HCT116 (cell line): ENCODE results near the gene ZBTB34. TPM values are rescaled to one million over a fixed set of nuclear protein-coding genes. Genes with fewer than 3 reads are reported as not detected.

Experiments
- ATAC-seq: fragments of 200-7000 bp; cut with Tn5 transposase; 2 replicates; pipeline ENCODE4 v1.9.1; 2020; ENCODE audit warnings: mild to moderate bottlenecking, moderate library complexity
- BruUV-seq: library from RNA; stranded (reverse); fragments of 400-500 nt; replicated peaks from 2 replicates; lab custom pipeline; 2021; lab: Mats Ljungman, UMichigan
- CTCF ChIA-PET: fragments of 300-600 bp; sonication (Branson Sonifier 250); formaldehyde crosslinking; loops from one replicate; lab custom pipeline; 2021; ENCODE audit warnings: antibody characterized with exemption; lab: Charles Lee
- POLR2A ChIA-PET: fragments of 300-600, 350-600 bp; sonication (Branson Sonifier 250); formaldehyde crosslinking; loops from one replicate; lab custom pipeline; 2021; ENCODE audit warnings: antibody characterized with exemption; lab: Charles Lee
- RAD21 ChIA-PET, 2 experiments: fragments of 300-600 bp; sonication (Branson Sonifier 250); formaldehyde crosslinking; loops; one replicate each; lab custom pipeline; 2023; ENCODE audit warnings: low total read pairs in 2 of 2; ENCODE audit not compliant: uncharacterized antibody in 2 of 2, unreplicated experiment in 2 of 2, low non-redundant PET in 1 of 2; lab: Charles Lee
- DNase-seq: peaks from one replicate; pipeline ENCODE4 v3.0.0-alpha.2; 2010; ENCODE audit warnings: low read depth, low spot score
- H2AFZ ChIP-seq: fragments of 200-600 bp; shearing (Covaris generic), sonication (generic); 2 replicates; pipeline ENCODE4 v1.6.1; 2017; ENCODE audit warnings: low read depth, mixed run types, mixed read lengths, antibody characterized with exemption, low read length; ENCODE audit not compliant: poor library complexity, severe bottlenecking
- H3K27ac ChIP-seq: 2 replicates; pipeline ENCODE4 v1.5.1; 2012; ENCODE audit warnings: low read depth, low read length
- H3K27me3 ChIP-seq: fragments of 200-600 bp; sonication (generic); 2 replicates; pipeline ENCODE4 v1.6.1; 2016; ENCODE audit warnings: mixed run types, low read length, mixed read lengths; ENCODE audit not compliant: insufficient read depth
- H3K36me3 ChIP-seq, 2 experiments: fragments of 200-500 bp in 1 of 2; fragments of 200-600 bp in 1 of 2; sonication (Bioruptor generic) in 1 of 2; sonication (generic) in 1 of 2; 2 replicates each; pipeline versions ENCODE4 v1.5.1 to v1.6.1; 2014 to 2016; ENCODE audit warnings: low read length in 2 of 2, inconsistent platforms in 1 of 2, mixed read lengths in 1 of 2, mixed run types in 1 of 2; ENCODE audit not compliant: insufficient read depth in 2 of 2, control insufficient read depth in 1 of 2
- H3K4me1 ChIP-seq, 2 experiments: fragments of 200-600 bp in 1 of 2; sonication (generic) in 1 of 2; 2 replicates each; pipeline versions ENCODE4 v1.5.1 to v1.6.1; 2012 to 2017; ENCODE audit warnings: low read length in 2 of 2, inconsistent platforms in 1 of 2, mild to moderate bottlenecking in 1 of 2, mixed read lengths in 1 of 2, mixed run types in 1 of 2, moderate library complexity in 1 of 2; ENCODE audit not compliant: insufficient read depth in 2 of 2, control insufficient read depth in 1 of 2
- H3K4me2 ChIP-seq: fragments of 200-600 bp; sonication (generic); 2 replicates; pipeline ENCODE4 v1.6.1; 2017; ENCODE audit warnings: mixed run types, low read length, mixed read lengths
- H3K4me3 ChIP-seq, 2 experiments: fragments of 200-600 bp in 1 of 2; sonication (generic) in 1 of 2; replicated peaks in 1 of 2; 2 replicates each; pipeline ENCODE4 v1.5.1; 2011 to 2016; ENCODE audit warnings: low read length in 2 of 2, control low read depth in 1 of 2, low read depth in 1 of 2, mild to moderate bottlenecking in 1 of 2, mixed read lengths in 1 of 2, mixed run types in 1 of 2
- H3K79me2 ChIP-seq: fragments of 200-600 bp; sonication (generic); 2 replicates; pipeline ENCODE4 v1.6.1; 2017; ENCODE audit warnings: mild to moderate bottlenecking, mixed run types, low read length, moderate library complexity, mixed read lengths; ENCODE audit not compliant: insufficient read depth
- H3K9ac ChIP-seq: fragments of 200-600 bp; sonication (generic); 2 replicates; pipeline ENCODE4 v1.6.1; 2016; ENCODE audit warnings: low read length, mixed read lengths
- H3K9me2 ChIP-seq: fragments of 200-600 bp; sonication (generic), shearing (Covaris generic); 2 replicates; pipeline ENCODE4 v1.6.1; 2017; ENCODE audit warnings: mixed run types, mild to moderate bottlenecking, moderate library complexity; ENCODE audit not compliant: insufficient read depth
- H3K9me3 ChIP-seq, 2 experiments: fragments of 200-500 bp in 1 of 2; fragments of 200-600 bp in 1 of 2; sonication (Bioruptor generic) in 1 of 2; sonication (generic) in 1 of 2; 2 replicates each; pipeline ENCODE4 v1.6.1; 2014 to 2017; ENCODE audit warnings: low read length in 2 of 2, mixed read lengths in 2 of 2, inconsistent platforms in 1 of 2, low read depth in 1 of 2, mild to moderate bottlenecking in 1 of 2, mixed run types in 1 of 2, moderate library complexity in 1 of 2; ENCODE audit not compliant: control insufficient read depth in 1 of 2, insufficient read depth in 1 of 2
- H4K20me1 ChIP-seq: fragments of 200-600 bp; sonication (generic), shearing (Covaris generic); 2 replicates; pipeline ENCODE4 v1.6.1; 2017; ENCODE audit warnings: mixed run types, mild to moderate bottlenecking, moderate library complexity; ENCODE audit not compliant: insufficient read depth
- CBX3 ChIP-seq: IDR thresholded peaks from 2 replicates; pipeline ENCODE4 v1.6.1; 2012; ENCODE audit warnings: low read depth
- CEBPB ChIP-seq: IDR thresholded peaks from 2 replicates; pipeline ENCODE4 v1.6.1; 2012; ENCODE audit warnings: low read depth
- EGR1 ChIP-seq: IDR thresholded peaks from 2 replicates; pipeline ENCODE4 v1.6.1; 2012; ENCODE audit warnings: low read depth
- ELF1 ChIP-seq: IDR thresholded peaks from 2 replicates; pipeline ENCODE4 v1.6.1; 2012; ENCODE audit warnings: low read depth, borderline replicate concordance
- EZH2phosphoT487 ChIP-seq: fragments of 200-600 bp; IDR thresholded peaks from 2 replicates; pipeline ENCODE4 v1.6.1; 2018; ENCODE audit warnings: antibody characterized with exemption, borderline replicate concordance
- FOSL1 ChIP-seq: IDR thresholded peaks from 2 replicates; pipeline ENCODE4 v1.6.1; 2012; ENCODE audit warnings: low read depth
- JUND ChIP-seq: IDR thresholded peaks from 2 replicates; pipeline ENCODE4 v1.6.1; 2012
- POLR2A ChIP-seq: IDR thresholded peaks from 2 replicates; pipeline ENCODE4 v1.7.0; 2011; ENCODE audit warnings: borderline replicate concordance; ENCODE audit not compliant: insufficient read depth, insufficient read length; ENCODE audit errors: extremely low read depth
- POLR2AphosphoS5 ChIP-seq: IDR thresholded peaks from 2 replicates; pipeline ENCODE4 v1.6.1; 2011; ENCODE audit warnings: mild to moderate bottlenecking, low read depth, low read length, moderate library complexity
- SIN3A ChIP-seq: IDR thresholded peaks from 2 replicates; pipeline ENCODE4 v1.6.1; 2012; ENCODE audit warnings: low read depth
- SRF ChIP-seq: IDR thresholded peaks from 2 replicates; pipeline ENCODE4 v1.6.1; 2012; ENCODE audit warnings: low read depth
- TCF7L2 ChIP-seq: IDR thresholded peaks from 2 replicates; pipeline ENCODE4 v1.7.0; 2011; ENCODE audit warnings: borderline replicate concordance, inconsistent platforms; ENCODE audit not compliant: insufficient read depth, insufficient read length; ENCODE audit errors: extremely low read depth
- ZFX ChIP-seq: fragments of 450-650 bp; IDR thresholded peaks from 2 replicates; pipeline ENCODE4 v1.6.1; 2017
- ZNF274 ChIP-seq: fragments of 200-500 bp; sonication (Bioruptor generic); IDR thresholded peaks from 2 replicates; pipeline ENCODE4 v1.6.1; 2014; ENCODE audit warnings: mild to moderate bottlenecking, low read depth, low read length, inconsistent platforms
- intact Hi-C: fragments of 100-400 bp; cut with micrococcal nuclease; formaldehyde crosslinking; loops from 2 replicates; pipeline ENCODE4 v1.10.0; 2022
- total RNA-seq: library from RNA; stranded (reverse); gene quantifications from one replicate; pipeline ENCODE4 v1.2.1, GENCODE V29; 2021; ENCODE audit not compliant: unreplicated experiment
- TF ChIP-seq, protein P1 (sequence below): IDR thresholded peaks from 2 replicates; pipeline ENCODE4 v1.6.1; 2012; ENCODE audit warnings: low read depth
- TF ChIP-seq, protein P2 (sequence below), 3 experiments: fragments of 200-600 bp in 1 of 3; sonication (generic) in 1 of 3; IDR thresholded peaks in 2 of 3; conservative IDR thresholded peaks in 1 of 3; 2 replicates each; pipeline ENCODE4 v1.5.1; 2012 to 2017; ENCODE audit warnings: low read depth in 2 of 3, low read length in 2 of 3, antibody characterized with exemption in 1 of 3, borderline replicate concordance in 1 of 3, control low read depth in 1 of 3, mild to moderate bottlenecking in 1 of 3, mixed read lengths in 1 of 3, mixed run types in 1 of 3, moderate library complexity in 1 of 3; ENCODE audit not compliant: insufficient read depth in 1 of 3
- TF ChIP-seq, protein P3 (sequence below): IDR thresholded peaks from 2 replicates; pipeline ENCODE4 v1.6.1; 2012

ZBTB34 gene
- total RNA-seq, 1 experiment from 2014 or later = 5.6 TPM

DNA sequence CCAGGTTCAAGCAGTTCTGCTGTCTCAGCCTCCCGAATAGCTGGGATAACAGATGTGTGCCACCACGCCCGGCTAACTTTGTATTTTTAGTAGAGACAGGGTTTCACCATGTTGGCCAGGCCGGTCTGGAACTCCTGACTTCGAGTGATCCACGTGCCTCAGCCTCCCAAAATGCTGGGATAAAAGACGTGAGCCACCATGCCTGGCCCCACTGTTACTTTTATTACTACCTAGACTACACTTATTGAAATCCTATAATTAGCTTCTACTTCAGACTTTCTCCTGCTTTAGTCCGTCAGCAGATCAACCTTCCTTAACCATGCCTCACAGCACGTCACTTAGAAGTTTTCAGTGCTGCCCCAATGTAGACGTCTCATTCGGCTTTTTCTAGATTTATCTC is 47.4 kb upstream of the ZBTB34 start:
- no peak overlapping the region for H3K4me3 ChIP-seq
- H3K4me1 ChIP-seq = no peaks in the 10 kb centered on the region
- POLR2A ChIA-PET = no interaction called here
- DNase-seq = no peak
- H3K9me3 ChIP-seq = no peaks in the 10 kb centered on the region
- no peak overlapping the region for H2AFZ ChIP-seq
- no peak overlapping the region for H3K27ac ChIP-seq
- H3K79me2 ChIP-seq = peaks cover 67% of the 10 kb centered on the region
- TF ChIP-seq POLR2AphosphoS5 (no peak), TCF7L2 (no peak), FOSL1 (no peak), EZH2phosphoT487 (no peak), POLR2A (no peak), ZNF274 (no peak), EGR1 (no peak), ELF1 (no peak), ZFX (no peak), SIN3A (no peak), SRF (no peak), CBX3 (no peak), JUND (no peak), CEBPB (no peak)
- TF ChIP-seq, protein P1, sequence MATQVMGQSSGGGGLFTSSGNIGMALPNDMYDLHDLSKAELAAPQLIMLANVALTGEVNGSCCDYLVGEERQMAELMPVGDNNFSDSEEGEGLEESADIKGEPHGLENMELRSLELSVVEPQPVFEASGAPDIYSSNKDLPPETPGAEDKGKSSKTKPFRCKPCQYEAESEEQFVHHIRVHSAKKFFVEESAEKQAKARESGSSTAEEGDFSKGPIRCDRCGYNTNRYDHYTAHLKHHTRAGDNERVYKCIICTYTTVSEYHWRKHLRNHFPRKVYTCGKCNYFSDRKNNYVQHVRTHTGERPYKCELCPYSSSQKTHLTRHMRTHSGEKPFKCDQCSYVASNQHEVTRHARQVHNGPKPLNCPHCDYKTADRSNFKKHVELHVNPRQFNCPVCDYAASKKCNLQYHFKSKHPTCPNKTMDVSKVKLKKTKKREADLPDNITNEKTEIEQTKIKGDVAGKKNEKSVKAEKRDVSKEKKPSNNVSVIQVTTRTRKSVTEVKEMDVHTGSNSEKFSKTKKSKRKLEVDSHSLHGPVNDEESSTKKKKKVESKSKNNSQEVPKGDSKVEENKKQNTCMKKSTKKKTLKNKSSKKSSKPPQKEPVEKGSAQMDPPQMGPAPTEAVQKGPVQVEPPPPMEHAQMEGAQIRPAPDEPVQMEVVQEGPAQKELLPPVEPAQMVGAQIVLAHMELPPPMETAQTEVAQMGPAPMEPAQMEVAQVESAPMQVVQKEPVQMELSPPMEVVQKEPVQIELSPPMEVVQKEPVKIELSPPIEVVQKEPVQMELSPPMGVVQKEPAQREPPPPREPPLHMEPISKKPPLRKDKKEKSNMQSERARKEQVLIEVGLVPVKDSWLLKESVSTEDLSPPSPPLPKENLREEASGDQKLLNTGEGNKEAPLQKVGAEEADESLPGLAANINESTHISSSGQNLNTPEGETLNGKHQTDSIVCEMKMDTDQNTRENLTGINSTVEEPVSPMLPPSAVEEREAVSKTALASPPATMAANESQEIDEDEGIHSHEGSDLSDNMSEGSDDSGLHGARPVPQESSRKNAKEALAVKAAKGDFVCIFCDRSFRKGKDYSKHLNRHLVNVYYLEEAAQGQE = no peak
- TF ChIP-seq, protein P2, sequence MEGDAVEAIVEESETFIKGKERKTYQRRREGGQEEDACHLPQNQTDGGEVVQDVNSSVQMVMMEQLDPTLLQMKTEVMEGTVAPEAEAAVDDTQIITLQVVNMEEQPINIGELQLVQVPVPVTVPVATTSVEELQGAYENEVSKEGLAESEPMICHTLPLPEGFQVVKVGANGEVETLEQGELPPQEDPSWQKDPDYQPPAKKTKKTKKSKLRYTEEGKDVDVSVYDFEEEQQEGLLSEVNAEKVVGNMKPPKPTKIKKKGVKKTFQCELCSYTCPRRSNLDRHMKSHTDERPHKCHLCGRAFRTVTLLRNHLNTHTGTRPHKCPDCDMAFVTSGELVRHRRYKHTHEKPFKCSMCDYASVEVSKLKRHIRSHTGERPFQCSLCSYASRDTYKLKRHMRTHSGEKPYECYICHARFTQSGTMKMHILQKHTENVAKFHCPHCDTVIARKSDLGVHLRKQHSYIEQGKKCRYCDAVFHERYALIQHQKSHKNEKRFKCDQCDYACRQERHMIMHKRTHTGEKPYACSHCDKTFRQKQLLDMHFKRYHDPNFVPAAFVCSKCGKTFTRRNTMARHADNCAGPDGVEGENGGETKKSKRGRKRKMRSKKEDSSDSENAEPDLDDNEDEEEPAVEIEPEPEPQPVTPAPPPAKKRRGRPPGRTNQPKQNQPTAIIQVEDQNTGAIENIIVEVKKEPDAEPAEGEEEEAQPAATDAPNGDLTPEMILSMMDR (IDR thresholded peaks at IDR 0.05 in 2 of 3, conservative IDR thresholded peaks at IDR 0.05 in 1 of 3; ENCODE audit: borderline replicate concordance in 1 of 3, insufficient read depth in 1 of 3, low read depth in 2 of 3, low read length in 2 of 3) = no peak
- TF ChIP-seq, protein P3, sequence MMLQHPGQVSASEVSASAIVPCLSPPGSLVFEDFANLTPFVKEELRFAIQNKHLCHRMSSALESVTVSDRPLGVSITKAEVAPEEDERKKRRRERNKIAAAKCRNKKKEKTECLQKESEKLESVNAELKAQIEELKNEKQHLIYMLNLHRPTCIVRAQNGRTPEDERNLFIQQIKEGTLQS = no peak
- intact Hi-C loops = no loop called here
- no peak for ATAC-seq
- H4K20me1 ChIP-seq = 0 out of 2 replicates have a peak, but pooled peaks cover 5% of the 10 kb centered on the region
- no peaks in the 10 kb centered on the region for H3K9me2 ChIP-seq
- H3K36me3 ChIP-seq = peaks cover 6 to 7% of the 10 kb centered on the region in 2 experiments; a peak in 3 of 4 replicates
- RAD21 ChIA-PET = no interaction called here
- BruUV-seq = no TSS peak
- no peak overlapping the region for H3K9ac ChIP-seq
- CTCF ChIA-PET = no interaction called here
- H3K4me2 ChIP-seq = no peak overlapping the region
- H3K27me3 ChIP-seq = no peaks in the 10 kb centered on the region
